NCI-H1092 treated with DMSO at 0.1 percent for 48 hours (cell line): ENCODE data around the gene ERBB4.
"Not testable (repeated sequence)": the region's sequence is repeated elsewhere in the genome, so short reads cannot be mapped to it uniquely, and the experiment has no call there.

Source experiments
- DNase-seq: peaks from one replicate; lab custom pipeline; 2025; lab: John Stamatoyannopoulos, UW

Gene ERBB4

DNA sequence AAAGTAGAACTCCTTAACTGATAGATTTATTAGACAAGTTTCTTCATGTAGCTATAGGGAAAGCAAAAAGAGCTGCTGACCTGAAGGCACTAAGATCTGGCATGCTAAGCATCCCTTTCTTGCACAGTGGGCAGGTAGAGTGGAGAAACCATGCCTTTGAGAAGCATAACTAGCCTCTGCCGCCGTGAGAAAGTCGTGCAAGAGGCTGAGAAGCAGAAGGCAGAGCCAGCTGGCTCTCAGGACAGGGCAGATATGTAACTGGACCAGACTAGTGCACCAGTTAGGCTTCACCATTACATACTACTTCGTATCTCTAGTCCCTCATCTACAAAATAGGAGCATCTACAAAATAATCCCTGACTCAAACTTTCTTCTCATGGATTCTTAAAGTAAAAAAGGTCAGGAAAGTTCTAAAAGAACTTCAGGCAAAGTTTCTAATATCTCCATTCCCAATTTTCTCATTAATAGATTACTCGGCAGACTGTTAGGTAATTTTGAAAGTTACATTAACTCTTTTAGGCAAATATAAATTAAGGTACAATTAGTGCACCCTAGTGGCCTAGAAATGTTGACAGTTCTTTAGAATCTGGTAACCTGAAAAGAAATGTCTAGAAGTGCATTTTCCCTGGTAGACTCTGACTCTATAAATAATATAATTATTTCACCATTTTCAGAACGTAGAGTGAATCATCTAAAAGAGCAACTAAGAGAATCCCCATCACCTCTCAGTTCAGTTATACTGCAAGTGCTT, 10.3 kb downstream of the ERBB4 start:
- no peak for DNase-seq

DNA sequence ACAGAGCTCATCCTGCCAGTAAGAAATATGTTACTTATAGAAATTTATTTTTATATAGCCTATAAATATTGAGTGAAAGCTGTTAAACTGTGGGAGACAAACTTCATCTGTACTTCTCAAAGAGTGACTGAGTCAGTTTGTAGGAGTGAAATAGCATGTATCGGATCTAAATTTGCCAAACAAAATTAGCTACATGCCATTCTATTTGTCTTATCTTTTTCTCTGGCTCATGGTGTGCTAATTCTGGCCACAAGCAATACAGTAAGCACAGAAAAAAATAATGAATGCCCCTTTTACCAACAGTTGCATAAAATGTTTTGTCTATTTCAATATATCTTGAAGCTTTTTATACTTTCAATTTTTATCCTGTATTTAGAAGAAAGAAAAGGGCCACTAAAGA, 12.5 kb downstream of the ERBB4 start:
- DNase-seq, result no peak

DNA sequence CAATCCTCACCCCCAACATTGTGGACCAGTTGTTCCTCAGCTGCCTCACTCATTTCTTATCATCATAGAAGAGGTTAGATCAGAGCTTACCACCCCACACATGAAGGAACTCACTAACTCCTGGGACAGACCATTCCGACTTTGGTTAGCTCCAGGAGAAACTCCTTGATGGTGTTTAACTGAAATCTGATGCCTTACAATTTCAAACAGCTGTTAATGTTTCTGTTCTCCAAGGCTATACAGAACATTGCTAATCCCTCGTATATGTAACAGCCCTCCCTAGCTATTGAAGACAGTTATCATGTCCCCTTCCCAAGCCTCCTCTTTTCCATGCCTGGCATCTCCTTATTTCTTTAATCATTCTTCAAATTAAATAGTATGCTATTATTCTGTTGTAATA, 14.8 kb downstream of the ERBB4 start:
- no peak for DNase-seq

DNA sequence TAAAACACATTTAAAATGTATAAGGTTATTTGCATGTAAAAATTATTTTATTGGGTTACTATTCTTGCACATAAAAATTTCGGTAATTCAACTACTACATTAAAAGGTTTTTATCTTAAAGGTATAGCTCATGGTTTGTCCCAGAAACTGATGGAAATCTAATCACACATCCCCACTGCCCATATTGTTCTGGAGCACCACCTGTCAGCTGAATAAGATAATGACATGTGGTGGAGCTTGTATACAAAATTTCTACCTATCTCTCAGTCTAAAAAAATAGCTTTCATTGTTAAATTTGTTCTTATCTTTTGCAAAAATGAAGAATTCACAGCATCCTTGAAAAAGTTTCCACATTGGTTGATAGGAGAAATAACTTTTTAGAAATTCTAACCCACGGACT, 18.3 kb downstream of the ERBB4 start:
- peak; percentile 12 for DNase-seq

DNA sequence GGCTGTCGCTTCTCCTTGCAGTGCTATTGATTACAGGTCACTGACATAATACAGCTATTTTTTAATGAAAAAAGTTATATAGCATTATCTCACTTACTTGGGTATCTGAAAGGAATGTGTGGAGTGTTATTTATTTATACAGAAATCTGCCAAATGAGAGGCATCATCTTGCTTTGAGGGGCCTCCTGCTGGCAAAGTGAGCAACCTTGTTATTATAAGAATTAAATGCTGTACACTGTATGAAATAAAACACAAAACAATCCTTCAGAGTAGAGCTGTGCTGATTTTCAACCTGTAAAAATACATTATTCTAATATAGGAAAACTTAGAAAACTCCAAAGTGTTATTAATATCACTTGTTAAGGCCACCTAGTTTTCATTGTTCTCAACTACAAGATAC, 20.9 kb downstream of the ERBB4 start:
- no peak for DNase-seq

DNA sequence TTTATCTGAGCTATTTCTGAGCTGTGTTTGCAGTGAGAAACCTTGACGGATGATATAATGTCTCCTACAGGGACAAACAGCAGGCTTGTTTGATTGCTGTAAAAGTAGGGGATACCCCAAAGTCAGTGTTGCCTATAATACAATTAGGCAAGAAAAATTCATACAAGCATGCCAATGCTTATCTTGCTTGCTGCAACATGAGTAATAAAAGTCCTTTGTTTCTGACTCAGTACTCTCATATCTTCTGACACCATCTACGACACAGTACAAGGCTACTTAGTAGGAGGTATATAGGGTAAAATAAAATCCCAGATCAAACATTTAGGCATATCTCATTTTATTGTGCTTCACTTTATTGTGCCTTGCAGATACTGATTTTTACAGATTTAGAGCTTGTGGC, 33.0 kb downstream of the ERBB4 start:
- DNase-seq, result no peak

DNA sequence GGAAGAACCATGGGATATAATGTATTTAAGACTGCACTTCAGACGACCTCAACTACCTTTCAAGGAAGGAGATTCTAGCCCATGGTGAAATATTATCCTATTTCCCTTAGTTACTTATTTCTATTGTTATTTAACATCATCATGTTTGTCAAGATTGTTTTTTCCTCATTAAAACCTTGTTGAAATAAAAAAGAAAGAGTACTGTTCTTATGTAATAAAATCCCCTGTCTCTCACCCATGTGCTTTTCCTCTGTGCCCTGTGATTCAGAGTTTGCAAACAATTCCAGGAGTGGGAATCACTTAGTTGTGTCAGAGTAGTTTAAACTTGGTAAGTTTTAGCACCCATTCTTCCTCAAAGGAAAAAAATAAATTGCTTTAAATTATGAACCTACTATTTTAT, 43.6 kb downstream of the ERBB4 start:
- no peak for DNase-seq

DNA sequence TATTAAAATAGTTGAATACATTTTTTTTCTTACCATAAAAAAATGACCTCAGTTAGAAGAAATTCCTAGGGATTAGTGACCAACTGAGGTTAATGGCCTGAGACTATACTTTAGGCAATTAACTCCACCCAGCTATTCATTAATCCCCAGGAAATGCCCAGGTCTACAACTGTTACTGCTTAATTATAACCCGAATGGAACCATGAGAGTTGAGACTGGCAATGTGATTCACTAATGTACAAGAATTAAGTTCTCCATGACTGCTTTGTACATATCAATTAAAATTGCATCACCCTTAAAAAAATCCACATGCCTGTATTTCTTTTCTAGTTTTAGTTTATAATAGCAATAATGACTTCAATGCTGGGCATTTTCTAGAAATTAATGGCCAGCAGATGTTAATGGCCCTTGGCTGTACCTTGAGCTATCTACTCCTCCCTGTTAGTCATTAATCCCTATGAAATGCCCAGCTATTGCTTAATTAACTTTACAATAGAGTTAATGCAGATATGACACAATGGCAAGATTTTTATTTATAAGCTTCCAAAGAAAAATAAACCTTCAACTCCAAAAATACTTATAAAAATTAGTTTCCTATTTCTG, 44.1 kb downstream of the ERBB4 start:
- DNase-seq, result no peak

DNA sequence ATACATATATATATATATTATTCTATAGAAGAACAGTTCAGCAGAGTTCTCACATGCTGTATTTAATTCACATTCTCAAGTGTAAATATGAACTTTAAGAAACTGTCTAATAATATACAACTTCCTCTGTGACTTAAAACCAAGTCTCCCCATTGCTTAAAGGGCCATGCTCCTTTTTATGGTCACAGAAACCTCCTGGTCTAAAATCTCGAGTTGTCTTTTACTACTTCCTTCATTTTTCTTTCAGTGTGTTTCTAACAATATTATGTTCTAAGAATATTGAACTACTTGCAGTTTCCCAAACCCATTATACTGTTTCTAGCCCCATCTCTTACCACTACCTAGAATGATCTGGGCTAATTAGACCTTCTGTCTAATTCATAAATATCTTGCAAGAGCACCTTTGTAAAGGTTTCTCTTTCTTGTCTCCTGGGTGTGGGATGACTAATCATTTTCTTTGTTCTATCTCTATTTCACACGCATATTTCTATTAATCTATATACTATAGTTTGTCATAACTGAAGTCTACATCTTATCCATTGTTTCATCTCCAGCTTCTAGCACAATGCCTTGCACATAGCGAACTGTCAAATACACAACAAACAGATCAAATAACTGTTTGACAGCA, 48.8 kb downstream of the ERBB4 start:
- no peak for DNase-seq

DNA sequence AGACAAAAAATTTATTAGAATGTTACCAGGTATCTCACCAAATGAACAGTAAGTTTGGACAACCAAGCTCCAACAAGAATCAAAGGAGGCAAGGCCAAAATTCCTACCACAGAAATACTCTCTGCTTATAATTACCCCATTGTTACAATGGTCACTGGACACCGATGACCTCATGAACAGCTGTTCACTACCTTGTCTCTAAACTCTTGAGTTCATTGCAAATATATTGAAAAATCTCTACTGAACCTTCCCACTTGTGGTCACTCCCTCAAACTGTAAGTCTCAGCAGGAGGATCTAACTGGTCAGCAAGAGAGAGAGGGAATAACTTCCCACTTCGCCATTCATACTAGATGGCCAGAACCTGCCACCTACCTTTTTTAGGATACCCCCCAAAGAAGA, 50.0 kb downstream of the ERBB4 start:
- DNase-seq, result no peak

DNA sequence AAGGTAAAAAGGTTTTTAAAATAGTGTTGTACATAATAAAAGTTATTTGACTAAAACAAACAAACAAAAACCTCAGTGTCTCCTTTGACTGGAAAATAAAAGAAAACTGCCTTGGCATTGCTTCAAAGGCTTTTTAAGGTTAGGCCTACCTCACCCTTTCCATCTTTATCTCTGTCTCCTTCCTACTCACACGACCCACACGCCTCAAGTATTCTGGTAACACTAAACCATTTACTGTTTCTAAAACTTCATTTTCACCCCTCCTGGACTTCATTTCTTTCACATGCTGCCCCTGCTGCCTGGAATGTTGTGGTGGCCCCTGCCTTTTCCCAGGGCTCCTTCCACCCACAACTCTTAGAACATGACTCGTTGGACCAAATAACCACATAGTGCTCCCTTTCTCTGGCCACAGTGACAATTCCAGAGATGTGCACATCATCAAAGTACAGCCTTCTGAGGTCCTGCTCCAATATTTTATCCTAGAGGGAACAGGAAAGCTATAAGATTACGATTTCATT, 54.0 kb downstream of the ERBB4 start:
- DNase-seq, result no peak

DNA sequence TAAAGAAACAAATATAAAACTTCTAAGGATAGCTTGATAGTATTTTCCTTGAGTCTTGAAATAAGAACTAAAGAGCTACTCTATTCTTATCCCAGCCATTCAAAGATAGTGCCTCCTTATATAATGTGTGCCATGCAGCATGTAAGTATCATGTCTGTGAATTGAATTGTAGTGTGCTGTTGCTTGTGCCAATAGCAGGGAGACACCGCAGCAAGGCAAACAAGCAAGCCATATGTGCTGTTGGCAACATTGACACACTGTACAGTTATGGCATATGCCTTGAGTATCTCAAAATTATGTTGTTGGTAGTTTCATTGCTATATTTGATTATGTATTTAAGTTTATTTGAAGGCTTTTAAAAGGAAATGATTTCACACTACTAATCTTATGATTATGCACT, 58.2 kb downstream of the ERBB4 start:
- no peak for DNase-seq

DNA sequence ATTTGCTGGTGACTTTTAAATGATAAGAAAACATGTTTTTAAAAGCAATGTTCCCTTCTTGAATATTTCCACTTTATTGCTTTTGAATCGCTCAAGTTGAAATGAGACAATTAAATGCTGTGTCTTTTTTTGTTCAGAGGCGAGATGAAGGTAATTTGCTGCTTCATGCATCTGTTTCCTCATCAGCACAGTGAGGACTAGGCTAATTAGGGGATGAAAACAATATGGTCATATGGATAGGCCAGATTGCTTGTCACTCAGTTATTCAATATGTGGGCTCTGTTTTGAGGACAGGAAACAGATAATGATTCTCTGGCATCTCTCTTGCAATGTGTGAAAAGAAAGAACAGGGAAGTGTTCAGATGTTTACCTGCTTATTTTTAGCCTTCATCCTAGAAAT, 61.0 kb downstream of the ERBB4 start:
- no peak for DNase-seq

DNA sequence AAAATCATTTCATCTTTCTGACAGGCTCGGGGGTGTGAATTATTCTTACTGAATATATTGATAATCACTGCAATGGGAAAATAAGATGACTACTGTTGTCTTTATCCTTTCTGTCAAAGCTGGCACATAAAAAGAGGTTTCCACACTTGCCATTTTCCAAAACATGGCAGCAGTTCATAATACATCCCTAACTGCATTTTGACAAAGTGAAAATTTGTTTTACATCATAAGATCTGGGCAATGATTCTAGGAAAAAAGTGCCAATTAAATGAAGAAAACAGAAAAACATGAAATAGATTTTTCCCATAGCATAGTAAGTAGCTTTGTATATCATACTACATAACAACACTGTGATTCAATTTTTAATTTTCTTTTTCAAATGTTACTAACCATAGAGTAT, 65.4 kb downstream of the ERBB4 start:
- DNase-seq, result no peak

DNA sequence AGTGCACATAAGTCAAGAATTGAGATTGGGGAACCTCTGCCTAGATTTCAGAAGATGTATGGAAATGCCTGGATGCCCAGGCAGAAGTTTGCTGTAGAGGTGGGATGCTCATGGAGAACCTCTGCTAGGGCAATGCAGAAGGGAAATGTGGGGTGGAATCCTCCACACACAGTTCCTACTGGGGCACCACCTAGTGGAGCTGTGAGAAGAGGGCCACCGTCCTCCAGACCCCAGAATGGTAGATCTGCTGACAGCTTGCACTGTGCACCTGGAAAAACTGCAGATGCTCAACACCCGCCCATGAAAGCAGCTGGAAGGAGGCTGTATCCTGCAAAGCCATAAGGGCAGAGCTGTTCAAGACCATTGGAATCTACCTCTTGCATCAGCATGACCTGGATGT, 71.1 kb downstream of the ERBB4 start:
- DNase-seq, result not testable (repeated sequence)

DNA sequence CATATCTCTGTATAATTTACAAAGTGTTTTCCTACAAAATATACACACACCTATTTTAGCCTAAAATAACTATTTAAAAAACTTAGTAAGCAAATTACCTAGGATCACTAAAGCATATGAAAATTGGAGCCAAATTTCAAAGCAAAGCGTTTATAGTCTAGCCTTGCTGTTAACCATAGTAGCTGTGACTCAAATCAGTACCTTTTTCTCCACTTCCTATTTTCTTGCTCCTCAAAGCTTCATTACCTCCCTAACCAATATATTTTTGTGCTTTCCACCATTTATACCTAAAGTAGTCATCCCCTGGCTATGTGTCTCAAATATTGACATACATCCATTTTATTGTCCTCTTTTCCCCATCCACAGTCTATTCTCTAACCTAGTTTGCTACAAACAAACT, 73.1 kb downstream of the ERBB4 start:
- DNase-seq, result no peak

DNA sequence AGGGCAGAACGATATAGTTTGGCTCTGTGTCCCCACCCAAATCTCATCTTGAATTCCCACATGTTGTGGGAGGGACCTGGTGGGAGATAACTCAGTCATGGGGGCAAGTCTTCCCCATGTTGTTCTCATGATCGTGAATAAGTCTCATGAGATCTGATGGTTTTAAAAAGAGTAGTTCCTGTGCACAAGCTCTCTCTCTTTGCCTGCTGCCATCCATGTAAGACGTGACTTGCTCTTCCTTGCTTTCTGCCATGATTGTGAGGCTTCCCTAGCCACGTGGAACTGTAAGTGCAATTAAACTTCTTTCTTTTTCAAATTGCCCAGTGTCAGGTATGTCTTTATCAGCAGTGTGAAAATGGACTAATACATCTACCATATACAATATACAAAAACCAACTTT, 76.9 kb downstream of the ERBB4 start:
- DNase-seq, result not testable (repeated sequence)

DNA sequence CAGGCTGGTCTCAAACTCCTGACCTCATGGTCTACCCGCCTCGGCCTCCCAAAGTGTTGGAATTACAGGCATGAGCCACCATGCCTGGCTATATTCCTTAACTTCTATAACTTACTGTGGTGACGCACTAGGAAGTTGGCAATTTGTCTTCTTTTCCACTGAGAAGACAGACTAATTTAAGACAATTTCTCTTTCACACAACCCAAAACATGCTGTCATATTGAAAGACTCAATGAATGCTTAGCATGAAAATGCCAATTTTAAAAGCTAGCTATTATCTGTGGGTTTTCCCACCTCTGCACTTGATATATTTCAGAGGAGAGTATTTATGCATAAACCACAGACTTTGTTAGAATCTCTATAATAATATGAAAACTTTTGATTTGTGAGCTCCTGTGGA, 84.5 kb downstream of the ERBB4 start:
- DNase-seq, result no peak

DNA sequence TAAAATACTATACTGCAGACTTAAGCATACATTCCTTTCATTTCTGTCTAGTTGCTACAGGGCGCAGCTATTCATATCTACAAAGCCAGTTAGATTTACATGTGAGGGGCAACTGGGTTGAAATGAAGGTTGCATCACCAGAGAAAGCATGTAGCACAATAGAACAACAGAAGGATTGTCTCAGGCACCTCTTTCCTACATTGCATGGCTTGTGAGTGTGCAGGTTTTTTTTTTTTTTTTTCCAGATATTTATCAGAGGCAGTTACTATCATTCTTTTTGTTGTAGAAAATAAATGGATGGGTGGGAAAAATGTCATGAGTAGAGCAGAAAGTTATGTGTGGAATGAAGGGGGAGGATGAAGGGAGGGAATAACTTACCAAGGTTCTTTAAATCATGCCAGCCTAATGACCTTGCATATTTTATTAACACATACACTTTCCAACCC, 86.8 kb downstream of the ERBB4 start:
- DNase-seq, result no peak

DNA sequence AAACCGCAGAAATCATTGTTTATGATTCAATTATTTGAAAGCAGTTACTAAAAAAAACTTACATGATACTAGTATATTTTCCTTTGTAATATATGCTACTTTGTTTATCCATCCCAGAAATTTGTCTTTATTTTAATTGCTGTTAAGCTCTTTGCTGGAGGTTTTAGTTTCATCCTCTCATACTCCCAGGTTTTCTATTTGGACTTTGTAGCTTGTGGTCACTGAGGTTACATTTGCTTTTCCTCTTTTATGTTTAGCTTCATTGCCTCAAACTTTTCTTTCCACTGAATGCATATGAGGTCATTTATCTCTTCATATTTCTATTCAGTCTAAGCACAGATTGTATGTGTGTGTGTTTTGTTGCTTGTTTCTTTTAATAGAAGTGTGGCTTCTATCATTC, 89.9 kb downstream of the ERBB4 start:
- no peak for DNase-seq

DNA sequence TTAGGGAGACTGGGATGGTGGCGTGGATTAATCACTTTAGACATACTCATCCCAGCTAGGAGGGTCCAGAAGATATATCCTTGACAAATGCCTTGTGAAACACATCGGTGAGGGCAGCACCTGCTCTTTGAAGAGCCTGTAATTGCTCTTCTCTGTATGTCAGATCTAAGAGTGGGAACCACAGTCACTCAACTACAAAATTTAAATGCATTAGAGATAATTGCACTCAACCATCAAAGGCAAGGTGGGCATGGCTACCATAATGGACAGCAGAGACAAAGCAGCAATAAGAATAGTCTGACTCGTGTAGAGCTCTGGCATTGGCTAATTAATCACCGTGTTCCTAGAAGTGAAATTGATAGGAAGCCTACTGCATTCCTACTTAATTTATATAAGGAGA, 96.8 kb downstream of the ERBB4 start:
- DNase-seq, result no peak

DNA sequence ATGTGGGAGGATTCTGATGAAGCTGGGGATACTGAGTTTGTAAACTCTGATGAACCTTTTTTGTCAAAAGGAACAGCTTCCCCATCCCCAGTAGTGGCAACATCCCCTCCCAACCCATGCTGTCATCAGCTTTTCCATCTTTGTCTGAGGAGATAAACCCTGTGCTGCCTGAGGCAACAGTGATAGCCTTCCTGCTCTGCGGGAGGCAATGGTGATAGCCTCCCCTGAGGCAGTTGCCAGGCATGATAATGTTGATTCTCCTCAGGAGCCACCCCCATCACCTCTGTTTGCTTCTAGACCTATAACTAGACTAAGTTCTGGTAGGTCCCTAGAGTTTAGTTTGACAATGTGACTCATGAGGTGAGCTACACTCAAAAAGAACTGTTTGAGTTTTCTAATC, 97.5 kb downstream of the ERBB4 start:
- no peak for DNase-seq
